ENCODE results near the gene LDLRAP1.
"Not testable (repeated sequence)": the region's sequence is repeated elsewhere in the genome, so short reads cannot be mapped to it uniquely, and the experiment has no call there.

Gene LDLRAP1

DNA sequence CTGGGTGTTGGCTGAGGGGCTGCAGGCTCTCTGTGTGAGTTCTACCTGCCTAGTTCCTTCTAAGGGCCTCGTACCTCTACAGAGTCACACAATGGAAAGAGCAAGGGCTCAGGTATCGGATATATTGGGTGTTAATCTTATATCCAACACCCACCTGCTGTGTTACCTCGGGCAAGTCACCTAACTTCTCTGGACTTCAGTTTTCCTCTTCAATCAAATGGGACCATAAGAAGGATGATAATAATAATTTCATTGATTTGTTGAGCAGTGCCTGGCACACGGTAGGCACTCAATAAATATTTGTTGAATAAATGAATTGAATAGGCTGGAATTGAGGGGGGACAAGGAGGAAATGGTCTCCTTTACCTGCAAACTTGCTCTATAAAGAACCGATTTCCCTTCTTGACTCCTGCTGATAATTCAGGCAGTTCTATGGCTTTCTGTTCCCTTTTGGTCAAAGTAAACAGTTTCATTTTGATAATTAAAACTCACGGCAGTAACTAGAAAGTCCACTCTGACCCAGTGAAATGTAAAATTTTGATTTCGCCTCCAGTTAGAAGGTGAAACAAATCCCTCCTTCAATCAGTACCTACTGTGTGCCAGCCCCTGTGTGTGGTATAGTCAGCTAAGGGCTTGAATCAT lies 56.7 kb downstream of the LDLRAP1 start:
- Histone ChIP-seq H3K9ac (ENCODE audit: low read length in 5 of 5) (no peak overlapping the region), H3K36me3 (ENCODE audit: control insufficient read depth in 5 of 5, insufficient read depth in 5 of 5, low read length in 5 of 5) (no peaks in the 10 kb centered on the region), H3K4me3 (ENCODE audit: low read depth in 1 of 5, low read length in 5 of 5) (no peak overlapping the region), H3K4me1 (ENCODE audit: control insufficient read depth in 5 of 5, insufficient read depth in 5 of 5, low read length in 5 of 5) (no peaks in the 10 kb centered on the region), H3K9me3 (ENCODE audit: control insufficient read depth in 5 of 5, low read length in 5 of 5) (peaks cover 0 to 6% (median 5%) of the 10 kb centered on the region in 5 donors), H3K27me3 (ENCODE audit: control insufficient read depth in 5 of 5, insufficient read depth in 4 of 5, low read length in 5 of 5) (no peaks in the 10 kb centered on the region), H3K27ac (ENCODE audit: low read depth, low read length) (no peak overlapping the region)

DNA sequence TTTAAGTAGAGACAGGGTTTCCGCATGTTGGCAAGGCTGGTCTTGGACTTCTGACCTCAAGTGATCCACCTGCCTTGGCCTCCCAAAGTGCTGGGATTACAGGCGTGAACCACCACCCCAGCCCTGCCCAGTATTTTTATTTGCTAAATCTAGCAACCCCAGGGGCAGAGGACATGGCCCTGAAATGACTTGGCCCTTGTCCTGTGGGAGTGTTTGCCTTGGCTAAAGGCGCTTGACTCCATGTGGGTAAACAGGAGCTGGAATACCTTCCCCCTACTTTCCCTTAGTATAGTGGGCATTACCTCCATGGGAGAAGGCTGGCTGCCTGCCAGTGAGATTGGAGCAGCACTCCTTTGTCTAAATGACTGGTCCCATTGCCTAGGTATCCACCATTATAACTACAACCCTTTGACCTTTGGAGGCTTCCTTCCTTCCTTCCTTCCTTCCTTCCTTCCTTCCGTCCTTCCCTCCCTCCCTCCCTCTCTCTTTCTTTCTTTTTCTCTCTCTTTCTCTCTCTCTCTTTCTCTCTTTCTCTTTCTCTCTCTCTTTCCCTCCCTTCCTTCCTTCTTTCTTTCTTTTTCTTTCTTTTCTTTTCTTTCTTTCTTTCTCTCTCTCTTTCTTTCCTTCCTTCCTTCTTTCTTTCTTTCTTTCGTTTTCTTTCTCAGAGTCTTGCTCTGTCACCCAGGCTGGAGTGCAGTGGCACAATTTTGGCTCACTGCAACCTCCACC lies 57.7 kb downstream of the LDLRAP1 start:
- not testable (repeated sequence) for H3K27me3 ChIP-seq (ENCODE audit: control insufficient read depth in 5 of 5, insufficient read depth in 4 of 5, low read length in 5 of 5); H3K9me3 ChIP-seq (ENCODE audit: control insufficient read depth in 5 of 5, low read length in 5 of 5); H3K27ac ChIP-seq (ENCODE audit: low read depth, low read length); H3K4me1 ChIP-seq (ENCODE audit: control insufficient read depth in 5 of 5, insufficient read depth in 5 of 5, low read length in 5 of 5); H3K4me3 ChIP-seq (ENCODE audit: low read depth in 1 of 5, low read length in 5 of 5); H3K36me3 ChIP-seq (ENCODE audit: control insufficient read depth in 5 of 5, insufficient read depth in 5 of 5, low read length in 5 of 5); H3K9ac ChIP-seq (ENCODE audit: low read length in 5 of 5)

DNA sequence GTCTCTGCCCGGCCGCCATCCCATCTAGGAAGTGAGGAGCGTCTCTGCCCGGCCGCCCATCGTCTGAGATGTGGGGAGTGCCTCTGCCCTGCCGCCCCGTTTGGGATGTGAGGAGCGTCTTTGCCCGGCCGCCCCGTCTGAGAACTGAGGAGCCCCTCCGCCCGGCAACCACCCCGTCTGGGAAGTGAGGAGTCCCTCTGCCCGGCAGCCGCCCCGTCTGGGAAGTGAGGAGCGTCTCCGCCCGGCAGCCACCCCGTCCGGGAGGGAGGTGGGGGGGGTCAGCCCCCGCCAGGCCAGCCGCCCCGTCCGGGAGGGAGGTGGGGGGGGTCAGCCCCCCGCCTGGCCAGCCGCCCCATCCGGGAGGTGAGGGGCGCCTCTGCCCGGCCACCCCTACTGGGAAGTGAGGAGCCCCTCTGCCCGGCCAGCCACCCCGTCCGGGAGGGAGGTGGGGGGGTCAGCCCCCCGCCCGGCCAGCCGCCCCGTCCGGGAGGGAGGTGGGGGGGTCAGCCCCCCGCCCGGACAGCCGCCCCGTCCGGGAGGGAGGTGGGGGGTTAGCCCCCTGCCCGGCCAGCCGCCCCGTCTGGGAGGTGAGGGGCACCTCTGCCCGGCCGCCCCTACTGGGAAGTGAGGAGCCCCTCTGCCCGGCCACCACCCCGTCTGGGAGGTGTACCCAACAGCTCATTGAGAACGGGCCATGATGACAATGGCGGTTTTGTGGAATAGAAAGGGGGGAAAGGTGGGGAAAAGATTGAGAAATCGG lies 60.6 kb downstream of the LDLRAP1 start:
- not testable (repeated sequence) for H3K27me3 ChIP-seq (ENCODE audit: control insufficient read depth in 5 of 5, insufficient read depth in 4 of 5, low read length in 5 of 5); H3K4me3 ChIP-seq (ENCODE audit: low read depth in 1 of 5, low read length in 5 of 5); H3K27ac ChIP-seq (ENCODE audit: low read depth, low read length); H3K4me1 ChIP-seq (ENCODE audit: control insufficient read depth in 5 of 5, insufficient read depth in 5 of 5, low read length in 5 of 5); H3K9me3 ChIP-seq (ENCODE audit: control insufficient read depth in 5 of 5, low read length in 5 of 5); H3K36me3 ChIP-seq (ENCODE audit: control insufficient read depth in 5 of 5, insufficient read depth in 5 of 5, low read length in 5 of 5); H3K9ac ChIP-seq (ENCODE audit: low read length in 5 of 5)

DNA sequence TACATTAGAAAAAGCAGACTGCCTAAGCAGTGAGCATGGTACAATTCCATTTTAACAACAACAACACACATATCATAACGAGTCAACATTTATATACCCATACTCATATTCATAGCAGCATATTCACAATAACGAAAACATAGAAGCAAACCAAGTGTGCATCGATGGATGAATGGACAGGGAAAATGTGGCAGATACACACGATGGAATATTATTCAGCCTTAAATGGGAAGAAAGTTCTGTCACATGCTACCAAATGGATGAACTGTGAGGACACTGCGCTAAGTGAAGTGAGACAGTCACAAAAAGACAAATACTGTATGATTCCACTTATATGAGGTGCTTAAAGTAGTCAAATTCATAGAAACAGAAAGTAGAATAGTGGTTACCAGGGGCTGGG lies 63.7 kb downstream of the LDLRAP1 start:
- peaks cover 0 to 3% (median 3%) of the 10 kb centered on the region in 5 donors for H3K4me1 ChIP-seq (ENCODE audit: control insufficient read depth in 5 of 5, insufficient read depth in 5 of 5, low read length in 5 of 5)
- no peaks in the 10 kb centered on the region for H3K36me3 ChIP-seq (ENCODE audit: control insufficient read depth in 5 of 5, insufficient read depth in 5 of 5, low read length in 5 of 5)
- H3K9ac ChIP-seq (ENCODE audit: low read length in 5 of 5) = no peak overlapping the region
- no peak overlapping the region for H3K4me3 ChIP-seq (ENCODE audit: low read depth in 1 of 5, low read length in 5 of 5)
- H3K27me3 ChIP-seq (ENCODE audit: control insufficient read depth in 5 of 5, insufficient read depth in 4 of 5, low read length in 5 of 5) = peaks cover 0 to 8% (median 0%) of the 10 kb centered on the region in 5 donors
- no peak overlapping the region for H3K27ac ChIP-seq (ENCODE audit: low read depth, low read length)
- H3K9me3 ChIP-seq (ENCODE audit: control insufficient read depth in 5 of 5, low read length in 5 of 5) = no peaks in the 10 kb centered on the region

DNA sequence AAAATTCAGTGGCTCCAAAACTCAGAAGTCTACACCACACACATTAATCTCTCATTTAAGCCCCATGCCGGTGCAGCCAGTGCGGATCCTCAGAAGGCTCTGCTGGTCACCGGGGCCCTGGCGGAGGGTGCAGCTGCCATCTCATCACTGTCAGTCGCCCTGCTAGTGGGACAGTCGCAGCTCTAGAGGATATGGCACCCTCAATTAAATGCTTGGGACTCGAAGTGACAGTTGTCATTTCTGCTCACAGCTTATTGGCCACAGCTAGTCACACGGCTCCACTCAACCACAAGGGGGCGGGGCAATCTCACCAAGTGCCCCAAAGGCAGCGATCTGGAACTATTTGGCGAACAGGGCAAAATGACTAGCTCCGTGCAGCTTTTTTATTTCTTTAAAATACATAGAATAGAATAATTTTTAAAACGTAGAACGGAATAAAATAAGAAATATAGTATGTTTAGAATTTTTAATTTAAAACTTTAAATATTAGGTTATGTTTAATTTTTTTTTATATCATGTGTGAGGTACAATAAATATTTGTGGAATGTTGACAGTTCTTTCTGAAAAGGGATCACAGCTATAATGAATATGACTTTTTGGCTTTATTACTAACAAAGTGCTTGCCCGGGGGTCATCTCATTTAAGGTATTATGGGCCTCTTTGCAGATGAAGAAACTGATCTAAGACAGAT lies 65.2 kb downstream of the LDLRAP1 start:
- H3K27me3 ChIP-seq (ENCODE audit: control insufficient read depth in 5 of 5, insufficient read depth in 4 of 5, low read length in 5 of 5) = peaks cover 0 to 8% (median 0%) of the 10 kb centered on the region in 5 donors
- peaks cover 0 to 3% (median 3%) of the 10 kb centered on the region in 5 donors for H3K4me1 ChIP-seq (ENCODE audit: control insufficient read depth in 5 of 5, insufficient read depth in 5 of 5, low read length in 5 of 5)
- H3K27ac ChIP-seq (ENCODE audit: low read depth, low read length) = no peak overlapping the region
- no peaks in the 10 kb centered on the region for H3K36me3 ChIP-seq (ENCODE audit: control insufficient read depth in 5 of 5, insufficient read depth in 5 of 5, low read length in 5 of 5)
- H3K4me3 ChIP-seq (ENCODE audit: low read depth in 1 of 5, low read length in 5 of 5) = peak overlapping the region in 2 of 5 donors; percentile 38 to 57
- H3K9ac ChIP-seq (ENCODE audit: low read length in 5 of 5) = no peak overlapping the region
- no peaks in the 10 kb centered on the region for H3K9me3 ChIP-seq (ENCODE audit: control insufficient read depth in 5 of 5, low read length in 5 of 5)

DNA sequence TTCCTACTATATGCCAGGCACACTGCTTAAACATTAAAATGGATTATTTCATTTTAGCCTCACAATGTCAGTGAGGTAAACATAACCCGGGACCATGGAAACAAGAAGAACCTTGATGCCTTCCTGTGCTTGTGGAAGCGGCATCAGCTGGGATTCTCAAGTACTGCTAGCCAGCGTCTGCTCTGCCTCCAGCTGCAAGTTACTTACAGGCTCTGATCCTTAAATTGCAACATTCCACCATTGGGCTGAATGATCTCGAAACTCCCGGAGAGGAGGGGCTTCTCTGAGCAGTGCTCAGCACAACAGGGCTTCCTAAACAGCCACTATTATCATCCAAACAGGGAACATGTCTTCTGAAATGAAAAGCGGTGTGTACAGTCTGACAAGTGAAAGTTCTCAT lies 66.5 kb downstream of the LDLRAP1 start:
- Histone ChIP-seq H3K9ac (ENCODE audit: low read length in 5 of 5) (no peak overlapping the region), H3K27ac (ENCODE audit: low read depth, low read length) (no peak overlapping the region), H3K9me3 (ENCODE audit: control insufficient read depth in 5 of 5, low read length in 5 of 5) (no peaks in the 10 kb centered on the region), H3K4me1 (ENCODE audit: control insufficient read depth in 5 of 5, insufficient read depth in 5 of 5, low read length in 5 of 5) (peaks cover 0 to 3% (median 3%) of the 10 kb centered on the region in 5 donors), H3K27me3 (ENCODE audit: control insufficient read depth in 5 of 5, insufficient read depth in 4 of 5, low read length in 5 of 5) (peaks cover 0 to 8% (median 0%) of the 10 kb centered on the region in 5 donors), H3K36me3 (ENCODE audit: control insufficient read depth in 5 of 5, insufficient read depth in 5 of 5, low read length in 5 of 5) (no peaks in the 10 kb centered on the region), H3K4me3 (ENCODE audit: low read depth in 1 of 5, low read length in 5 of 5) (no peak overlapping the region)

DNA sequence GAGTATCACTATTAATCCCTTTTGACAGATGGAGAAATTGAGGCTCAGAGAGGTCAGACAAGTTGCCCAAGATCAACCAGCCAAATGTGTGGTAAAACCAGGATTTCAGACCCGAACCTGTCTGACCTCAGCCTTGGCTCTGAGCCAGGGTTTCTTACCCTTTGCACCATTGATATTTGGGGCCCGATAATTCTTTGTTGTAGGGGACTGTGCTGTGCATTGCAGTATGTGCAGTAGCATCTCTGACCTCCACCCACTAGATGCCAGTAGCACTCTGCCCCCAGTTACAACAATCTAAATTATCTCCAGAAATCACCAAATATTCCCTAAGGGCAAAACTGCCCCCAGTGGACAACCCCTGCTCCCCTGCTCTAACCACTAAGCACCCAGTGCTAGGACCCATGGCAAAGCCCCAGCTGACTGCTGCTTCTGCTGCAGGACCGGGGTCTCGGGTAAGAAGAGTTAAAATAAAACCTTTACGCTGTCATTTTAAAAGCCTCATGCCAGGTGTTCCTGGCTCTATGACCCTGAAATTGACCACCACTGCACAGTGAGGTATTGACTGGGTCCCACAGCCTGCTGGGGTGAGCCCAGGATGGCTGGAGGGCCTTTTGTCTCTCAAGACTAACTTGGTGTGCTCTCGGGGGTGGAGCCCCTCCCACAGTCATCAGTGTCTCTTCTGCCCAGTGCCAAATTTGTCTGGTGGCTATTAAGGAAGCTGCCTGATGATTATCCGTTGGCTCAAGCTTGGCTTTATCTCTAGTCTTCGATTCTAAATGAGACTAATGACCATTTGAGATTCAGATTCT lies 67.6 kb downstream of the LDLRAP1 start:
- Histone ChIP-seq H3K4me1 (ENCODE audit: control insufficient read depth in 5 of 5, insufficient read depth in 5 of 5, low read length in 5 of 5) (peaks cover 0 to 10% (median 8%) of the 10 kb centered on the region in 5 donors), H3K27me3 (ENCODE audit: control insufficient read depth in 5 of 5, insufficient read depth in 4 of 5, low read length in 5 of 5) (peaks cover 0 to 8% (median 0%) of the 10 kb centered on the region in 5 donors), H3K9me3 (ENCODE audit: control insufficient read depth in 5 of 5, low read length in 5 of 5) (no peaks in the 10 kb centered on the region), H3K27ac (ENCODE audit: low read depth, low read length) (no peak overlapping the region), H3K36me3 (ENCODE audit: control insufficient read depth in 5 of 5, insufficient read depth in 5 of 5, low read length in 5 of 5) (no peaks in the 10 kb centered on the region), H3K9ac (ENCODE audit: low read length in 5 of 5) (no peak overlapping the region), H3K4me3 (ENCODE audit: low read depth in 1 of 5, low read length in 5 of 5) (no peak overlapping the region)

DNA sequence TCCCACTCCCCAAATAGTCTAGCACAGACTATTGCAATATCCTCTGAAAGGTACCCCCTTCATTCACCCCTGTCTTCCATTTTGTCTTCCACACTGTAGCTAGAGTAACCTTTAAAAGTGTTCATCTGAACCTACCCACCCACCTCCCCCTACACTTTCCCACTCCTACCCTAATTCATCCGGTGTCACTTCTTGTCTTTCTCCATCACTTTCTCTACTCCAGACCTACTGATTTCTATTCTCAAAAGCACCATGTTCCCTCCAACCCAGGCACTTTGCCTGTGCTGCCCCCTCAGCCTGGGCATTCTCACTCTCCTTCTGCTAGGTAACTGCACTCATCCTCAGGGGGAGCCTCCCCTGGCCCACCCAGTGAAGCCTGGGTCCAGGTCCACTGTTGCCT lies 68.4 kb downstream of the LDLRAP1 start:
- no peaks in the 10 kb centered on the region for H3K9me3 ChIP-seq (ENCODE audit: control insufficient read depth in 5 of 5, low read length in 5 of 5)
- no peak overlapping the region for H3K9ac ChIP-seq (ENCODE audit: low read length in 5 of 5)
- H3K27ac ChIP-seq (ENCODE audit: low read depth, low read length) = no peak overlapping the region
- H3K36me3 ChIP-seq (ENCODE audit: control insufficient read depth in 5 of 5, insufficient read depth in 5 of 5, low read length in 5 of 5) = no peaks in the 10 kb centered on the region
- peaks cover 0 to 8% (median 0%) of the 10 kb centered on the region in 5 donors for H3K27me3 ChIP-seq (ENCODE audit: control insufficient read depth in 5 of 5, insufficient read depth in 4 of 5, low read length in 5 of 5)
- peaks cover 0 to 13% (median 12%) of the 10 kb centered on the region in 5 donors for H3K4me1 ChIP-seq (ENCODE audit: control insufficient read depth in 5 of 5, insufficient read depth in 5 of 5, low read length in 5 of 5)
- H3K4me3 ChIP-seq (ENCODE audit: low read depth in 1 of 5, low read length in 5 of 5) = no peak overlapping the region

DNA sequence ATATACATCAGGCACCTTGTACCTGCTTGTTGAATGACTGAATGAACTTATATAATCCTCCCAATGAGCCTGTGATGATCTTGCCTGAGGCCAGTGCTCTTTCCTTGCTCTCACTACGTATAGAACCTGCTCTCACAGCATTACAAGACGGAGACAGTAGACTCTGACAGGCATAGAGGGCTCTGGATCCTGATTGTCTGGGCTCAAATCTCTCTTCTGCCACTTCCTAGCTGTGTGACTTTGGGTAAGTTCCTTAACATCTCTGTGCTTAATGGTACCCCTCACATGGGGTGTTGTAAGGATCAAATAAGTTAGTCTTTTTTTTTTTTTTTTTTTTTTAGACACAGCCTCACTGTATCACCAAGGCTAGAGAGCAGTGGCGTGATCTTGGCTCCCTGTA lies 69.0 kb downstream of the LDLRAP1 start:
- Histone ChIP-seq H3K36me3 (ENCODE audit: control insufficient read depth in 5 of 5, insufficient read depth in 5 of 5, low read length in 5 of 5) (no peaks in the 10 kb centered on the region), H3K27ac (ENCODE audit: low read depth, low read length) (no peak overlapping the region), H3K4me1 (ENCODE audit: control insufficient read depth in 5 of 5, insufficient read depth in 5 of 5, low read length in 5 of 5) (peaks cover 0 to 17% (median 13%) of the 10 kb centered on the region in 5 donors), H3K9me3 (ENCODE audit: control insufficient read depth in 5 of 5, low read length in 5 of 5) (no peaks in the 10 kb centered on the region), H3K9ac (ENCODE audit: low read length in 5 of 5) (no peak overlapping the region), H3K4me3 (ENCODE audit: low read depth in 1 of 5, low read length in 5 of 5) (no peak overlapping the region), H3K27me3 (ENCODE audit: control insufficient read depth in 5 of 5, insufficient read depth in 4 of 5, low read length in 5 of 5) (peaks cover 0 to 8% (median 0%) of the 10 kb centered on the region in 5 donors)
